Stimulated activated naive CD8-positive, alpha-beta T cell treated with anti-CD3 and anti-CD28 coated beads, Interleukin-15, amount 100 ng/mL, for 72 hours (primary cell): ENCODE data around the gene PAFAH1B1.

Experiments used
- ATAC-seq: fragments of 150-1000 bp; cut with Tn5 transposase; 2 replicates; pipeline ENCODE4 v1.10.0; 2021; ENCODE audit warnings: mild to moderate bottlenecking, moderate library complexity
- DNase-seq, 2 donors: peaks; one replicate each; pipeline ENCODE4 v3.0.0; 2021 to 2022
- H3K27ac Mint-ChIP-seq, 2 donors: one replicate each; pipeline ENCODE4 v1.8.0; 2022; ENCODE audit warnings: mild to moderate bottlenecking in 2 of 2, mixed read lengths in 2 of 2, moderate library complexity in 2 of 2
- H3K27me3 Mint-ChIP-seq: one replicate; pipeline ENCODE4 v1.8.0; 2022; ENCODE audit warnings: mixed read lengths
- H3K4me1 Mint-ChIP-seq: one replicate; pipeline ENCODE4 v1.8.0; 2022; ENCODE audit warnings: mild to moderate bottlenecking, mixed read lengths
- H3K4me3 Mint-ChIP-seq, 2 donors: one replicate each; pipeline ENCODE4 v1.8.0; 2022; ENCODE audit warnings: mild to moderate bottlenecking in 2 of 2, mixed read lengths in 2 of 2, moderate library complexity in 1 of 2
- H3K9me3 Mint-ChIP-seq, 2 donors: one replicate each; pipeline ENCODE4 v1.8.0; 2022; ENCODE audit warnings: mixed read lengths in 2 of 2

Gene PAFAH1B1

DNA sequence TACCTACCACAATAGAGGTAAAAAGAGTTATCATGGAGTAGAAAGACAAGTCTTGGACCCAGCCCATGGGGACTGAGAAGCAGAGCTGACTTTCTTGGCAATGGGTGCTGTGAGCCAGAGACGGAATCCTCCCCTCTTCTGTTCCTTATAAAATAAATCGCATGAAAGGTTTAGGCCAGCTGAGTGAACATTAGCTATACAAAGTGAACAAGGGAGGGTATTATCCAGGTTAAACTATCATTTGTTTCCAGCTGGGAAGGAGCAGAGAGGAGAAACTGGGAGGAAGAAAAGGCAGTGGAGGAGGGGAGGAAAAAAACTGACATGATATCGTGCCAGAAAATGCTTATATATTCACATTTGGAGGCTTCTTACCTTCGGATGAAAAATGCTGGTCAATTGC, 13.3 kb upstream of the PAFAH1B1 start:
- Mint-ChIP-seq H3K9me3 (no peaks in the 10 kb centered on the region), H3K4me1 (no peaks in the 10 kb centered on the region), H3K27ac (no peak overlapping the region), H3K4me3 (no peak overlapping the region), H3K27me3 (no peaks in the 10 kb centered on the region)
- no peak for DNase-seq
- ATAC-seq = no peak

- DNase-seq (no peak), ATAC-seq (no peak)
- no peaks in the 10 kb centered on the region for H3K27me3 Mint-ChIP-seq
- no peaks in the 10 kb centered on the region for H3K9me3 Mint-ChIP-seq
- H3K4me3 Mint-ChIP-seq = no peak overlapping the region
- H3K27ac Mint-ChIP-seq = no peak overlapping the region
- H3K4me1 Mint-ChIP-seq = no peaks in the 10 kb centered on the region
These were observed 12.8 kb upstream of the PAFAH1B1 start for GRCh38 chr17:2580661-2581060.

DNA sequence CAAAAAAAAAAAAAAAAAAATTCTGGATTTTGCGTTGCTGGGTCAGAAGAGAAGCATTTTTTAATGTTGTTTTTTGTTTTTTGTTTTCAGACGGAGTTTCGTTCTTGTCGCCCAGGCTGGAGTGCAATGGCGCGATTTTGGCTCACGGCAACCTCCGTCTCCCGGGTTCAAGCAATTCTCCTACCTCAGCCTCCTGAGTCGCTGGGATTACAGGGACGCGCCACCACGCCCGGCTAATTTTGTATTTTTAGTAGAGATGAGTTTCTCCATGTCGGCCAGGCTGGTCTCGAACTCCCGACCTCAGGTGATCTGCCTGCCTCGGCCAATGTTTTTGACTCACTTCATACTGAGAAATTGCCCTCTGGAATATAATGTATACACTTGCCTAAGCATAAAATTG, 11.0 kb upstream of the PAFAH1B1 start:
- no peaks in the 10 kb centered on the region for H3K9me3 Mint-ChIP-seq
- DNase-seq = no peak
- ATAC-seq = no peak
- H3K4me3 Mint-ChIP-seq = no peak overlapping the region
- H3K4me1 Mint-ChIP-seq = no peaks in the 10 kb centered on the region
- no peak overlapping the region for H3K27ac Mint-ChIP-seq
- peaks cover 8% of the 10 kb centered on the region for H3K27me3 Mint-ChIP-seq

- ATAC-seq = no peak
- H3K27ac Mint-ChIP-seq = no peak overlapping the region
- no peak for DNase-seq
- H3K27me3 Mint-ChIP-seq = peaks cover 8% of the 10 kb centered on the region
- no peak overlapping the region for H3K4me3 Mint-ChIP-seq
- H3K9me3 Mint-ChIP-seq = no peaks in the 10 kb centered on the region
- peaks cover 7% of the 10 kb centered on the region for H3K4me1 Mint-ChIP-seq
These were observed 2.3 kb upstream of the PAFAH1B1 start for GRCh38 chr17:2591040-2591640.

DNA sequence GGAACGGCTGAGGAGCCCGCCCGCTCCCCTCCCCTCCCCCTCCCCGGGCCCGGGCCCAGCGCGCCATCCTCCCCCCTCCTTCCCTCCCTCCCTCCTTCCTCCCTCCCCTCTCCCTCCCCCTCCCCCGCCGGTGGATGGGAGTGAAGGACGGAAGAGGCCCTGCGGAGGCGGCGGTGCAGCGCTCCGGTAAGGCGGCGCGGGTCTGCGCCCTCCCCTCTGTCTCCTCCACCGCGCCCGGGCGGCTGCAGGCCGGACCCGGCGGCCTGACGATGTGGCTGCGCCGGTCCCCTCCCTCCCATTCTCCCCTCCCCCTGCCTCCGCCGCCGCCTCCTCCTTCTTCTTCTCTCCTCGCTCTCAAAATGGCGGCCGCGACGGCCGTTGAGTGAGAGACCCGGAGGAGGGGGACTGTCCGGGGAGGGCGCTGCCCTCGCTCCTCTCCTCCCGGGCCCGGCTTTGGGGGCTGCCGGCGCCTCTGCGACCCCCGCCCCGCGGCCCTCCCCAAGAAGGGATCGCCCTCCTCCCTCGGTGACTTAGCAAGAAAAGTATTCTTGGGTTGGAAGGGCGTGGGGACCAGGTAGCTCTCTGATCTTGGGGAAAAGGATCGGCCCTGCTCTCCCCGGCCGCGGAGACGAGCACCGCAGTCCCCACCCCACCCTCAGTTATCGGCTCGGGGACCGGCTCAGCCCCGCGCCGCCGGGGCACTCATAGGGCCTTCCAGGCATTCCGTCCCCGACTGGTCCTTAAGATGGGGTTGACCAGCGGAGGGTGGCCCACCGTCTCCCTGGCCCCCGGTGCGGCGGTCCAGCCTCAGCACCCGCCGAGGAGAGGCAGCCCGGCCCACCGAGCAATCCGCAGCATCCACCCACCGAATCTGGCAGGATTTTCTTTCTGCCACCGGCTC, 617 bp downstream of the PAFAH1B1 start:
- H3K9me3 Mint-ChIP-seq = no peaks in the 10 kb centered on the region
- H3K4me1 Mint-ChIP-seq = peaks cover 29% of the 10 kb centered on the region
- H3K27me3 Mint-ChIP-seq = no peaks in the 10 kb centered on the region
- peak; percentile 80 to 83 for DNase-seq
- peak overlapping the region; percentile 81 to 93 for H3K4me3 Mint-ChIP-seq
- H3K27ac Mint-ChIP-seq = peak overlapping the region; percentile 88 to 94
- ATAC-seq = peak; percentile 71

GRCh38 chr17:2594722-2595599, 1.5 kb downstream of the PAFAH1B1 start:
- DNase-seq = no peak
- Mint-ChIP-seq H3K9me3 (no peaks in the 10 kb centered on the region), H3K4me3 (peak overlapping the region; percentile 81 to 93), H3K4me1 (peaks cover 36% of the 10 kb centered on the region), H3K27ac (peak overlapping the region; percentile 88 to 94), H3K27me3 (no peaks in the 10 kb centered on the region)
- ATAC-seq = no peak

GRCh38 chr17:2595716-2596115, 2.3 kb downstream of the PAFAH1B1 start:
- no peaks in the 10 kb centered on the region for H3K27me3 Mint-ChIP-seq
- H3K4me1 Mint-ChIP-seq = peaks cover 36% of the 10 kb centered on the region
- H3K27ac Mint-ChIP-seq = no peak overlapping the region
- no peaks in the 10 kb centered on the region for H3K9me3 Mint-ChIP-seq
- peak overlapping the region; percentile 81 to 93 for H3K4me3 Mint-ChIP-seq
- no peak for DNase-seq
- ATAC-seq = no peak

GRCh38 chr17:2598166-2598565, 4.7 kb downstream of the PAFAH1B1 start:
- ATAC-seq = no peak
- Mint-ChIP-seq H3K9me3 (no peaks in the 10 kb centered on the region), H3K27ac (no peak overlapping the region), H3K27me3 (no peaks in the 10 kb centered on the region), H3K4me3 (no peak overlapping the region), H3K4me1 (peaks cover 52% of the 10 kb centered on the region)
- no peak for DNase-seq

DNA sequence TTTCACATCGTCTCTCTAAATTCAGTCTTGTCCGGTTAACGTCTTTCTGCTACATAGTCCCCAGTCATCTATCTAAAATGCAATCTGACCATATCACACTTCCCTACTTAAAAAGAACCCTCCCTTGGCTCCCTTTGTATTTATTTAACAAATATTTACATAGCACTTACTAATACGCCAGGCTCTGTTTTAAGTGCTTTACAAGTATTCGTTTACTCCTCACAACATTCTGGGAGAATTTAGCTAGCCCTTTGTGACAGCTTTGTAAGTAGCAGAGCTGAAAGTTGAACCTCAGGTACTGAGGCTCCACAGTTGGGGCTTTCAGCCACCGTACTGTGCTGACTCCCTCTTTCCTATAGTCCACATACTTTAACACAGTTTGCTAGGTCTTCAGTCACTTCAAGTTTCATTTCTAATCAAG, 9.2 kb downstream of the PAFAH1B1 start:
- ATAC-seq = peak; percentile 53
- Mint-ChIP-seq H3K4me3 (no peak overlapping the region), H3K27ac (peak overlapping the region in 1 of 2 donors; percentile 10), H3K27me3 (no peaks in the 10 kb centered on the region), H3K4me1 (peaks cover 56% of the 10 kb centered on the region), H3K9me3 (no peaks in the 10 kb centered on the region)
- no peak for DNase-seq

- H3K27me3 Mint-ChIP-seq = no peaks in the 10 kb centered on the region
- no peak overlapping the region for H3K4me3 Mint-ChIP-seq
These were observed 15.0 kb downstream of the PAFAH1B1 start for GRCh38 chr17:2608350-2608913.

GRCh38 chr17:2609091-2609490, 15.6 kb downstream of the PAFAH1B1 start:
- Mint-ChIP-seq H3K27ac (no peak overlapping the region), H3K4me3 (no peak overlapping the region), H3K9me3 (no peaks in the 10 kb centered on the region), H3K4me1 (peaks cover 52% of the 10 kb centered on the region), H3K27me3 (no peaks in the 10 kb centered on the region)
- ATAC-seq = no peak
- no peak for DNase-seq

More at GRCh38 chr17:2608350-2608913, 15.0 kb downstream of the PAFAH1B1 start:
- Mint-ChIP-seq H3K9me3 (no peaks in the 10 kb centered on the region), H3K4me1 (peaks cover 53% of the 10 kb centered on the region), H3K27ac (no peak overlapping the region)
- DNase-seq = no peak
- no peak for ATAC-seq

- no peak for ATAC-seq
- Mint-ChIP-seq H3K4me3 (no peak overlapping the region), H3K9me3 (no peaks in the 10 kb centered on the region), H3K27me3 (no peaks in the 10 kb centered on the region), H3K4me1 (peaks cover 41% of the 10 kb centered on the region), H3K27ac (peak overlapping the region in 1 of 2 donors; percentile 31)
- no peak for DNase-seq
These were observed 17.0 kb downstream of the PAFAH1B1 start for GRCh38 chr17:2610195-2611175.

DNA sequence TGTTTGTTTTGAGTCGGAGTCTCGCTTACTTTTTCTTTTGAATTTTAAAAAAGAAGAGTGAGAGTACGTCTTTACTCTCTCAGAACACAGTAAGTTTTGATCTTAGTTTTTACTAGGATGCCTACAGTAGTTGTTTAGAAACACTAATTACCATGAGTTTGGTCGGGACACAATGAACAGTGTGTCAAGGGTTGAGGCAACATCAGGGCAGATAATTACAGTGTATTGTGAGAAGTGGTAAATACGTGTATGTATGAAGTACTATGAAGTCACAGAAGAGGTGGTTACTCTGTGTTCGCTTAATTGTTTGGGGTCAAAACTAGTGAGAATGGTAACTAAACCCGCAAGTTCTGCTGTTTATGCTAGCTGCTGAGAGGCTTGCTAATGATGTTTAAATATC, 18.2 kb downstream of the PAFAH1B1 start:
- Mint-ChIP-seq H3K4me1 (peaks cover 46% of the 10 kb centered on the region), H3K4me3 (no peak overlapping the region), H3K27ac (no peak overlapping the region), H3K27me3 (no peaks in the 10 kb centered on the region), H3K9me3 (no peaks in the 10 kb centered on the region)
- ATAC-seq (no peak), DNase-seq (no peak)

- Mint-ChIP-seq H3K27ac (no peak overlapping the region), H3K9me3 (no peaks in the 10 kb centered on the region), H3K4me1 (peaks cover 54% of the 10 kb centered on the region), H3K27me3 (no peaks in the 10 kb centered on the region), H3K4me3 (no peak overlapping the region)
- ATAC-seq (no peak), DNase-seq (no peak)
These were observed 19.2 kb downstream of the PAFAH1B1 start for GRCh38 chr17:2612630-2613029.
